ENCODE measurements around the gene COPZ2. TPM values are rescaled to one million over a fixed set of nuclear protein-coding genes. Genes with fewer than 3 reads are reported as not detected.

Gene COPZ2
- polyA plus RNA-seq, 1 of the 3 experiments (the other 2 are of a cell fraction) = 36.9 TPM

DNA sequence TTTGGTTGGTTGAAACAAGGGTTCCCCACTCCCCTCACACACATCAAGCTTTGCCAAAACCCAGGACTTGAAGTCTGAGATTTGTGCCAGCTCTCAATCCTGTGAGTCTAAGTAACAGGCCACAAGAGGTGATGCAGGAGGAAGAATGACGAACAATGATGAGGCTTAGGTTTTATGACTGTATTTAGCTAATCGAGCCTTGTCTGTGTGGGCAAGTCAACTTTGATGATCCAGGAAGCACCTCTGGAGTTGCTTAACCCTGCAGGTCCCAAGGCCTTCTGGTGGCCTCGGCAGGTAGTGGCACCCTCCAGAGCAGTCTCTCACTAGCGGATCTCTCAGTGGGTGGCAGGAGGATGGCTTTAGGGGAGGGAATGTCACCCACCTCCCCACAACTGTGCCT is 38.0 kb downstream of the COPZ2 start (continued):
- TF ChIP-seq FOXM1 (IDR thresholded peaks at IDR 0.05; ENCODE audit: low read depth) = no peak

GRCh38 chr17:47998044-47998443 is 39.6 kb downstream of the COPZ2 start:
- 87% methylated on average over 7 of the region's 7 CpGs for WGBS (ENCODE audit: low lambda C conversion rate)
- ChIA-PET CTCF (interaction anchor here (22.5 to 41.8 kb wide), 2 partner anchors 13 to 18 kb away, joined by 479 to 1752 read pairs; no protein-coding TSS in a partner anchor), POLR2A (interaction anchor here (0.6 to 9.0 kb wide), 2 partner anchors 17 to 57 kb away, joined by 3 to 223 read pairs; partner anchors contain the start of gene PNPO)
- Histone ChIP-seq H3K9ac (no peak overlapping the region), H2AFZ (ENCODE audit: low read depth) (no peak overlapping the region), H3K27ac (ENCODE audit: low read depth in 2 of 2, low read length in 1 of 2) (peak overlapping the region in 1 of 2 experiments; percentile 61; a peak in 2 of 4 replicates), H4K20me1 (ENCODE audit: insufficient read depth) (no peaks in the 10 kb centered on the region), H3K27me3 (ENCODE audit: insufficient read depth) (no peaks in the 10 kb centered on the region), H3K36me3 (replicated peaks in 1 of 2; ENCODE audit: control insufficient read depth in 1 of 2, insufficient read depth in 2 of 2, low read length in 1 of 2) (no peaks in the 10 kb centered on the region), H3K79me2 (ENCODE audit: insufficient read depth) (no peaks in the 10 kb centered on the region), H3K4me3 (ENCODE audit: low read depth in 2 of 2, low read length in 1 of 2) (no peak overlapping the region), H3K4me2 (no peak overlapping the region), H3K9me2 (no peaks in the 10 kb centered on the region), H3K9me3 (no peaks in the 10 kb centered on the region), H3F3A (replicated peaks; ENCODE audit: insufficient read depth) (peaks cover 18% of the 10 kb centered on the region), H3K4me1 (ENCODE audit: control insufficient read depth in 1 of 2, insufficient read depth in 2 of 2, low read depth in 1 of 2, low read length in 1 of 2) (peaks cover 26 to 74% of the 10 kb centered on the region in 2 experiments)
- DNase-seq = no peak
- TF ChIP-seq PBX3 (IDR thresholded peaks at IDR 0.05) = no peak
- no peak for TF ChIP-seq MEF2A (IDR thresholded peaks at IDR 0.05; ENCODE audit: borderline replicate concordance, low read depth)
- no peak for TF ChIP-seq CHD2 (IDR thresholded peaks at IDR 0.05; ENCODE audit: low read length, partially characterized antibody)
- no peak for TF ChIP-seq YY1 (IDR thresholded peaks at IDR 0.05; ENCODE audit: low read depth)
- no peak for TF ChIP-seq JUND (IDR thresholded peaks at IDR 0.05)
- no peak for TF ChIP-seq GABPA (IDR thresholded peaks at IDR 0.05; ENCODE audit: low read depth)
- TF ChIP-seq POLR2AphosphoS5 (IDR thresholded peaks at IDR 0.05; ENCODE audit: low read depth, low read length) = no peak
- TF ChIP-seq TAF1 (IDR thresholded peaks at IDR 0.05; ENCODE audit: borderline replicate concordance, low read depth, low read length) = no peak
- TF ChIP-seq RCOR1 (IDR thresholded peaks at IDR 0.05; ENCODE audit: low read length) = no peak
- TF ChIP-seq SMC3 (IDR thresholded peaks at IDR 0.05; ENCODE audit: low read depth, low read length) = no peak
- TF ChIP-seq EZH2phosphoT487 (IDR thresholded peaks at IDR 0.05; ENCODE audit: borderline replicate concordance, low read depth) = no peak
- TF ChIP-seq FOXJ3 (CRISPR knock-in tag; IDR thresholded peaks at IDR 0.05) = no peak
- TF ChIP-seq ELF1 (IDR thresholded peaks at IDR 0.05) = no peak
- TF ChIP-seq EP300 (IDR thresholded peaks at IDR 0.05; ENCODE audit: borderline replicate concordance in 1 of 2, low read depth in 1 of 2, low read length in 1 of 2) = no peak

GRCh38 chr17:47997586-47997985 is 40.0 kb downstream of the COPZ2 start:
- H3K27ac ChIP-seq (ENCODE audit: low read depth in 2 of 2, low read length in 1 of 2) = peak overlapping the region in 1 of 2 experiments; percentile 61; a peak in 2 of 4 replicates
- ChIA-PET POLR2A (interaction anchor here (0.6 to 9.0 kb wide), 4 partner anchors 11 to 56 kb away, joined by 3 to 223 read pairs (median 30); partner anchors contain the start of gene PNPO), CTCF (interaction anchor here (22.5 to 41.8 kb wide), 2 partner anchors 13 to 19 kb away, joined by 479 to 1752 read pairs; no protein-coding TSS in a partner anchor)
- peaks cover 22 to 74% of the 10 kb centered on the region in 2 experiments for H3K4me1 ChIP-seq (ENCODE audit: control insufficient read depth in 1 of 2, insufficient read depth in 2 of 2, low read depth in 1 of 2, low read length in 1 of 2)
- H3K27me3 ChIP-seq (ENCODE audit: insufficient read depth) = no peaks in the 10 kb centered on the region
- no peaks in the 10 kb centered on the region for H3K9me2 ChIP-seq
- WGBS (ENCODE audit: low lambda C conversion rate) = 90% methylated on average over 7 of the region's 7 CpGs
- H2AFZ ChIP-seq (ENCODE audit: low read depth) = no peak overlapping the region
- no peaks in the 10 kb centered on the region for H3K9me3 ChIP-seq
- no peak for DNase-seq
- H3K4me3 ChIP-seq (ENCODE audit: low read depth in 2 of 2, low read length in 1 of 2) = no peak overlapping the region
- no peaks in the 10 kb centered on the region for H4K20me1 ChIP-seq (ENCODE audit: insufficient read depth)
- no peak overlapping the region for H3K4me2 ChIP-seq
- no peaks in the 10 kb centered on the region for H3K79me2 ChIP-seq (ENCODE audit: insufficient read depth)
- H3K9ac ChIP-seq = no peak overlapping the region
- peaks cover 14% of the 10 kb centered on the region for H3F3A ChIP-seq (replicated peaks; ENCODE audit: insufficient read depth)
- no peaks in the 10 kb centered on the region for H3K36me3 ChIP-seq (replicated peaks in 1 of 2; ENCODE audit: control insufficient read depth in 1 of 2, insufficient read depth in 2 of 2, low read length in 1 of 2)
- TF ChIP-seq EP300 (IDR thresholded peaks at IDR 0.05; ENCODE audit: borderline replicate concordance in 1 of 2, low read depth in 1 of 2, low read length in 1 of 2) (no peak), MXI1 (IDR thresholded peaks at IDR 0.05; ENCODE audit: low read depth, low read length) (no peak), CTCF (IDR thresholded peaks at IDR 0.05) (no peak), TAF1 (IDR thresholded peaks at IDR 0.05; ENCODE audit: borderline replicate concordance, low read depth, low read length) (no peak), TCF12 (IDR thresholded peaks at IDR 0.05) (no peak)
- TF ChIP-seq, protein P1, sequence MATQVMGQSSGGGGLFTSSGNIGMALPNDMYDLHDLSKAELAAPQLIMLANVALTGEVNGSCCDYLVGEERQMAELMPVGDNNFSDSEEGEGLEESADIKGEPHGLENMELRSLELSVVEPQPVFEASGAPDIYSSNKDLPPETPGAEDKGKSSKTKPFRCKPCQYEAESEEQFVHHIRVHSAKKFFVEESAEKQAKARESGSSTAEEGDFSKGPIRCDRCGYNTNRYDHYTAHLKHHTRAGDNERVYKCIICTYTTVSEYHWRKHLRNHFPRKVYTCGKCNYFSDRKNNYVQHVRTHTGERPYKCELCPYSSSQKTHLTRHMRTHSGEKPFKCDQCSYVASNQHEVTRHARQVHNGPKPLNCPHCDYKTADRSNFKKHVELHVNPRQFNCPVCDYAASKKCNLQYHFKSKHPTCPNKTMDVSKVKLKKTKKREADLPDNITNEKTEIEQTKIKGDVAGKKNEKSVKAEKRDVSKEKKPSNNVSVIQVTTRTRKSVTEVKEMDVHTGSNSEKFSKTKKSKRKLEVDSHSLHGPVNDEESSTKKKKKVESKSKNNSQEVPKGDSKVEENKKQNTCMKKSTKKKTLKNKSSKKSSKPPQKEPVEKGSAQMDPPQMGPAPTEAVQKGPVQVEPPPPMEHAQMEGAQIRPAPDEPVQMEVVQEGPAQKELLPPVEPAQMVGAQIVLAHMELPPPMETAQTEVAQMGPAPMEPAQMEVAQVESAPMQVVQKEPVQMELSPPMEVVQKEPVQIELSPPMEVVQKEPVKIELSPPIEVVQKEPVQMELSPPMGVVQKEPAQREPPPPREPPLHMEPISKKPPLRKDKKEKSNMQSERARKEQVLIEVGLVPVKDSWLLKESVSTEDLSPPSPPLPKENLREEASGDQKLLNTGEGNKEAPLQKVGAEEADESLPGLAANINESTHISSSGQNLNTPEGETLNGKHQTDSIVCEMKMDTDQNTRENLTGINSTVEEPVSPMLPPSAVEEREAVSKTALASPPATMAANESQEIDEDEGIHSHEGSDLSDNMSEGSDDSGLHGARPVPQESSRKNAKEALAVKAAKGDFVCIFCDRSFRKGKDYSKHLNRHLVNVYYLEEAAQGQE (IDR thresholded peaks at IDR 0.05; ENCODE audit: low read depth, low read length) = no peak
- TF ChIP-seq, protein P2, sequence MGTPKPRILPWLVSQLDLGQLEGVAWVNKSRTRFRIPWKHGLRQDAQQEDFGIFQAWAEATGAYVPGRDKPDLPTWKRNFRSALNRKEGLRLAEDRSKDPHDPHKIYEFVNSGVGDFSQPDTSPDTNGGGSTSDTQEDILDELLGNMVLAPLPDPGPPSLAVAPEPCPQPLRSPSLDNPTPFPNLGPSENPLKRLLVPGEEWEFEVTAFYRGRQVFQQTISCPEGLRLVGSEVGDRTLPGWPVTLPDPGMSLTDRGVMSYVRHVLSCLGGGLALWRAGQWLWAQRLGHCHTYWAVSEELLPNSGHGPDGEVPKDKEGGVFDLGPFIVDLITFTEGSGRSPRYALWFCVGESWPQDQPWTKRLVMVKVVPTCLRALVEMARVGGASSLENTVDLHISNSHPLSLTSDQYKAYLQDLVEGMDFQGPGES (IDR thresholded peaks at IDR 0.05; ENCODE audit: low read depth, low read length) = no peak

All from SK-N-SH (cell line).